NOMO-1 (cell line): ENCODE results near the gene PINLYP.
A peak's percentile ranks its signal among the peaks of the same experiment; 100 is the strongest.
"Not testable (repeated sequence)": the region's sequence is repeated elsewhere in the genome, so short reads cannot be mapped to it uniquely, and the experiment has no call there.

Source experiments
- DNase-seq, 2 experiments: peaks; one replicate each; lab custom pipeline; 2025; ENCODE audit not compliant: unreplicated experiment in 2 of 2; lab: John Stamatoyannopoulos, UW

The PINLYP gene

DNA sequence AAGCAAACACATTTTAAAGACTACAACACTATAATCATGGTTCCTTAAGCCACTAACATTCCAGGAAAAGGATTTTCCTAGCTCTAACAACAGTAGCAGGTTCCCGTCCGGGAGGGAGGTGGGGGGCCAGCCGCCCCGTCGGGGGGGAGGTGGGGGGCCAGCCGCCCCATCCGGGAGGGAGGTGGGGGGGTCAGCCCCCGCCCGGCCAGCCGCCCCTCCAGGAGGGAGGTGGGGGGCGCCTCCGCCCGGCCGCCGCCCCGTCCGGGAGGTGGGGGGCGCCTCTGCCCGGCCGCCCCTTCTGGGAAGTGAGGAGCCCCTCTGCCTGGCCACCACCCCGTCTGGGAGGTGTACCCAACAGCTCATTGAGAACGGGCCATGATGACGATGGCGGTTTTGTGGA, 27.7 kb upstream of the PINLYP start:
- DNase-seq = not testable (repeated sequence)

DNA sequence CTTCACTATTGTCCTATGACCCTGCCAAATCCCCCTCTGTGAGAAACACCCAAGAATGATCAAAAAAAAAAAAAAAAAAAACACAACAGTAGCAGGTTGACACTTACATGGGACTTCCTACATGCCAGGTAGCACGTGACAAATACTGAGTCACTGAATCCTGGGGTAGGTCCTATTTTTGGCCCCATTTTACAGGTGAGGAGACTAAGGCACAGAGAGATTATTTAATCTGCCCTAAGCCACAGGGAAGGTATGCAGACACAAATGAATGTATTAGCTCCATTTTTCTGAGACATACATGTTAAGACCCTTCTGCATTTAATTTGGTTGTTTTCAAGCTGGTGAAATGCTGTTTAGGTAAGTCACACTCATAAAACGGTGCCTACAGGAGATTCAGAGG, 26.9 kb upstream of the PINLYP start:
- no peak for DNase-seq

DNA sequence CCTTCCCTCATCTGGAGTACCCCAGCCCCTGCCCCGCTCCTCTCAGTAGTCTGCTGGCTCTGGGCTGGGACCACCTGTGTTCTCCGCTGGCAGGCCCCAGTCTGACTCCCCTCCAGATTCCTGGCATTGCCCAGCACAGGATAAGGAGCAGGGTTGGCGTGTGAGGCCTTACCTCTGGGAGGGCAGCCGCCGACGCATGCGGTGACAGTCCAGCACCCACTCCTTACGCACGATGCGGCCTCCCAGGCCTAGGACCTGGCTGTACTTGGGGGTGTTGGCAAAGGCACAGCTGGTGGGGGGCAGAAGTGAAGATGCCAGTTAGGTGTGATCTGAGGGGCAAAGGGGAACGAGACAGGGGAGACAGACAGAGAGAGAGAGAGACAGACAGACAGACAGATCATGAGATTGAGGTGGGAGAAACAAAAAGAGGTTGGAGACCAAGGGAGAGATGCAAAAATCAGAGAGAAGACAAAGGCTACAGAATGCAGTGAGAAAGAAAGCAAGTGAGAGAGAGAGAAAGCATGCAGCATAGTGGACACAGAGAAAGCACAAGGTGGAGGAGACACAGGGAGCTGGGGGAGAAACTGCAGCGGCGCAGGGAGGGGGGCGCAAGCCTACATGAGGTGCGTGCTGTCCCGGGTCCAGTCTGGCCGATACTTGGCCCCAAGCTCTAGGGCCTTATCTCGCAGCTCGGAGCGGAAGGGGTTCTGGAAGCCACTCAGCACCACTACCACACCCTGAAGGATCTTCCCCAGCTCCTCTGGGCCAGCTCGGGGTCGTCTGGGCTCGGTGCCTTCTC, 24.0 kb upstream of the PINLYP start:
- no peak for DNase-seq

DNA sequence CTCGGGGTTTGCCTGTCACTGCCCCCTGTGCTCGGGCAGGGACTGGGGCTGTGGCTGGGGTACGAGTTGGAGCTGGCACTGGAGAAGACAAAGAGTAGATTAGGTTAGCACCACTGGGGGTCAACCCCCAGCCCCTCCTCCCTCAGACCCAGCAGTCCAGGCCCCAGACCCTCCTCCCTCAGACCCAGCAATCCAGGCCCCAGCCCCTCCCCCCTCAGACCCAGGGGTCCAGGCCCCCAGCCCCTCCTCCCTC, 23.5 kb upstream of the PINLYP start:
- no peak for DNase-seq

DNA sequence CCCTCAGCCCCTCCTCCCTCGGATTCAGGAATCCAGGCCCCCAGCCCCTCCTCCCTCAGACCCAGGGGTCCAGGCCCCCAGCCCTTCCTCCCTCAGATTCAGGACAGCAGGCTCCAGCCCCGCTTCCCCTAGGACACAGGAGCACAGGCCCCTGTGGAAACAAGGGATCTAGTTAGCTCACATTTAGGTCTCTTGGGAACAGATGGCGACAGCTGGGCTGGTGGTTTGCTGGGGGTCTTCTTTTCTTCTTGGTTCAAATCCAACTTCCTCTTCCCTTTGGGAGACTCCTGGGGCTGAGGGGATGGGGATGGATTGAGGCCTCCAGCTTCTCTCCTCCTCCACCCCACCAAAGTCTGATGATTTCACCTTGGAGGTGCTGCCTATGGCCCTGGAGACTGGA, 23.0 kb upstream of the PINLYP start:
- DNase-seq = no peak

DNA sequence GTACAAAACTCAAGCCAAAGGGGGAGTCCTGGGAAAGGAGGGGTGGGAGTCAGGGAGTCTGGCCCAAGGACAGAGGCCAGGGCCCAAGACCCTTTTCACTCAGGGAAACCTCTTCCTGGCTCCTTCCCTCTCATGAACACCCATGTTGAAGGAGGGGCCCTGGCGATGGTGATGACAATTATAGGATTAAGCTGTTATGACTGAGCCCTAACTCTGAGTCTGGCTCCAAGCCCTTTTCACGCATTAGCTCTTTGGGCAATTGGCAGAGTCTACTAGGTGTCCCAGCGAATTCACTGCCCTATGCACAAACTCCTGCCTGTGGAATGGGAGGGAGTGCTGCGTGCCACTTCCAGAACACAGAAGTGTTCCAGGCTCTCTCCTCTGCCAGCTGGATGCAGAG, 21.9 kb upstream of the PINLYP start:
- DNase-seq = no peak

DNA sequence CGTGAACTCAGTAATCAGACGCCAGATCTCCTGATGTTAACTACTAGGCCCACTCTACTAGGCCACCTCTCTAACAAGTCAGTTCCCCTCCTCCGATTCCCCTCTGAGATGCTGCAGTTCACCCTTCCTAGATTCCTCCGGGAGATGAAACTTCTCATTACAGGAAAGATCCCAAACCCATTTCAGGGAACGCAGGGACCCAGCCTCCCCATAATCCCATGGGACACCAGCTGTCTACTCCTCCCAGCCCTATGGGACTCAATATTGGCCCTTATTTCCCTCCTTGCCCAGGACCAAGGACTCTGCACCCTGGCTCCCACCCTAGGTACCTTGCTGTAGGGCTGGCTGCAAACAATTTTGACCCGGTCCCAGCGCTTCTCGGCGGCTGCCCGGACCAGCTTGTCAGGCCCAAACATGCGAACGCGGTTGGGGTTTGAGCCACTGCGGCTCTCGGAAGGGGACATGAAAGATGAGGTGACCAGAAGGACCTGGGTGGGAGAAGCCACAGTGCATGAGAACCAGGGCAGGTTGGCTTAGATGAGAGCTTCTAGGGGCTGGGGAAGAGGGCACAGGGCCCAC, 21.2 kb upstream of the PINLYP start:
- DNase-seq = no peak

DNA sequence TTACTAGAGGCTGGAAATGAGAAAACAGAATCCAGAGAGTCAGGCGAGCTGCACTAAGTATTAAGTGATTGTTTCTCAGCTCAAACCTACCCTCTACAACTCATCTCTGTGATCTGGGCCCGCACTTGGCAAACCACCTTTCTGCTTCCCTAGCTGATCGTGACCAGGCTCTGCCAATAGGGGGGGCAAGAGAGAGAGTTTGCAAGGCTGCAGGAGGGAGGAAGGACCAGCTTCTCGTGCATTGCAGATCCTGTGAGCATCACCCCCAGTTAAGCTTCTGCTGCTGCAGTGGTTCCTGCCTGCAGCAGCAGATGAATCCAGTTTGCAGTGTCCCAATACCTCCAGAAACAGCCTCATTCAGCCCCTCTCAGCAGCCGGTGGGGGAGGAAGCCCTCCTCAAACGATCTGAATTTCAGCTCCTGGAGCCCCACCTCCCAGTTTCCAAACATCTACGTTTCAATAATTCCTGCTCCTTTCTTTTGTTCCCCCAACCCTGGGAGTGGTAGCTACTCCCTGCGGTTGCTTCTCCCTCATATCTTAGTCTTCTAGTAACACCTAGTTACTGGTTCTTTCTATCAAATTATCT, 20.3 kb upstream of the PINLYP start:
- peak; percentile 49 to 72 for DNase-seq

DNA sequence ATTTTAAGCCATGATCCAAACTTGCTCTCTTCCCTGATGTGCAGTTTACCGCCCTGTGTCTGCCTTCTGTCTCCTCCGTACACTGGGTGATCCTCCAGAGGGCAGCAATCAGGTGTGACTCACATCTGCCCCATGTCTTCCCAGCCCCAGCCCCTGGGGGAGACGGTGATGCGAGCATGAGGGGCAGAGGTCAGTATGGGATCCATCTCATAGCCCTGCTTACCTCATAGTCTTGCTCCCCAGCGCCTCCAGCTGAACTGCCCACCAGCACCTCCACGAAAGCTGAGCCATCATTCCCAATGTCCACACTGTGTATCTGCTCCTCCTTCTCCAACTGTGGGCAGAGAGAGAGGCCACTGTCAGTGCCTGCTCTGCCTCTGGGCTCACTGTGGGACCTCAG, 14.9 kb upstream of the PINLYP start:
- no peak for DNase-seq

DNA sequence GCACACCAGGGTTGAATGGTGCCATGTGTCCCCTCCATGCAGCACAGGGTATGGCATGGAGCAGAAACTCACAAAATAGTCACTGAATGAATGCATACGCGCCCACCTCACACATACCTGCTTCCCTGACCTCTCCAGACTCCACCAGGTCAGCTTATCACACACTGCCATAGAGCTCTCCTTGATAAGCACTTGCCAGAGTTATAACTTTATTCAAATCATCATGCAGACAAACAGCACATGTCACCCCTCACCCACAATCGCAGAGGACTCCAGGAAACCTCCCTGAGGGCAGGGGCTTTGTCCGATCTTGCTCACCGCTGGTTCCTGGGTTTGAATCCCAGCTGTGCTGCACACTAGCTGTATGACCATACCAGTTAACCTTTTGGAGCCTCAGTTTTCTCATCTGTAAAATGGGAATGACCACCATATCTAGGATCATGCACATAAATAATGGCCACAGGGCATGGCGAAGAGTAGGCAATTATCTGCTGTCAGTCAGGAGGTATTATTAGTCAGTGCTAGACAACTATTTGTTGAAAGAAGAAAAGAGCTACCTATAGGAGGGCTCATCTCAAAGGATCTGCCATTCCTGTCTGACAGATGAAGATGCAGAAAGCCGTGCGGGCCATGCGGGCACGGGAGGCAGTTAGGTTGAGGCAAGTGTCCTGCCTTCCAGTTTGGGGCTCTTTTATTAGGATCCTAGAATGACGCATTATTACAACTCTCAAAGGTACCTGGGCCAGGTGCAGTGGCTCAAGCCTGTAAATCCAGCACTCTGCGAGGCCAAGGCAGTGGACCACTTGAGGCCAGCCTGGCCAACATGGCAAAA, 14.2 kb upstream of the PINLYP start:
- DNase-seq = no peak

DNA sequence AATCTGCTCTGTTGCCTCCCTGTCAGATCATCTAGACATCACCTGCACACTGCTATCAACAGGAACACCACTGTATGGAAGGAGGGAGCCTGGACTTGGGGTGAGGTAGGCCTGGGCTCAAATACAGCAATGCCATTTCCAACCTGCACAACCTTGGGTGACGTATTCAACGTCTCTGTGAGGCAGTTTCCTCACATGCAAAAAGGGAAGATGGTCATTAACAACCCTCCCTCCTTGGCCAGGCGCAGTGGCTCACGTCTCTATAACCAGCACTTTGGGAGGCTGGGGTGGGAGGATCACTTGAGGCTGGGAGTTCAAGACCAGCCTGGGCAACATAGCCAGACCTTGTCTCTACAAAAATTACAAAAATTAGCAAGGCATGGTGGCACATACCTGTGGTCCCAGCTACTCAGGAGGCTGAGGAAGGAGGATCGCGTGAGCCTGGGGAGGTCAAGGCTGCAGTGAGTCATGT, 13.3 kb upstream of the PINLYP start:
- DNase-seq = no peak

DNA sequence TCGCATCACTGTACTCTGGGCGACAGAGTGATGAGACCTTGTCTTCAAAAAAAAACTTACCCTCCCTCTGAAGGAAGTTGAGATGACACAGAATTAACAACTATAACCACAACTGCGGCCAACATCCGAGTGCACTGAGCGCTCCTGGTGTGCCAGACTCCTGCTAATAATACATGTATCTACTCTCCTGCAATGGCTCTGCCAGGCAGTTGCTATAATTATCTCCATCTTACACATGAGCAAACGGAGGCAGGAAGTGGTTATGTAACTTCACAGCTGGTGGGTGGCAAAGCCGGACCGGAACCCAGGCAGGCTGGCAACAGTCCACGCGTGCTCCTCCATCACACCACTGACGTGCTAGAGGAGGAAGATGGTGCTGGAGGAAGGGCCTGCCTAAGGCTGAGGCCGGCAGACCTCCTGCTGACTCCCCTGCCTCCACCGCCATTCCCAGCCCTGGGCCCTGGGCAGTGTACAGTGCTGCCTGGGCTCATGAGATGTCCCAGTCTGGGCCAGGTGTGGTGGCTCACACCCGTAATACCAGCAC, 12.8 kb upstream of the PINLYP start:
- peak; percentile 96 to 100 for DNase-seq

DNA sequence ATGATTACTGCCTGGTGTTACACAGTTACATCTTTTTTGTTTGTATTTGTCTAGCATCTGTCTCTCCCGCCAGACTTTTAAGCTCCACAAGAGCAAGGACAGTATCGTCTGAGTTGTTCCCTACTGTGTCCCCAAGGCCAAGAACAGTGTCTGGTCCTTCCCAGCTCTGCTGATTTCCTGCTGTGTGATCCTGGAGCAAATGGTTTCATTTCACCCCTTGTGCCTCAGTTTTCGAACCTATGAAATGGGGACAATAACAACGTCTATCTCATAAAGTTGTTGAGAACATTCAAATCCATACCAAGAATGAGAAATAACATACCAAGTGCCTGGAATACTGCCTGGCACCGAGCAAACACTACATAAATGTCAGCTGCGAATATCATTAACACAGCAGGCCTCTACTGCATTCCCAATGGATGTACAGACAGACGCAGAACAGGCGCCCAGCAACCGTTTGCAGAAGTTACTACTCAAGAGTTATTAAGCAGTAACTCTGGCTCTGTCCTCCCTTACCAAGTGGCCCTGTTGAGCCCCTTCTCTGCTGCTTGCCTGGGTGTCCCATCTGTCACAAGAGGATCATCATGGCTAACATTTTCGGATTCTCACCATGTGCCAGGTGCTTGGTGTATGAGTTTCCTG, 11.7 kb upstream of the PINLYP start:
- DNase-seq = peak in 1 of 2 experiments; percentile 10

DNA sequence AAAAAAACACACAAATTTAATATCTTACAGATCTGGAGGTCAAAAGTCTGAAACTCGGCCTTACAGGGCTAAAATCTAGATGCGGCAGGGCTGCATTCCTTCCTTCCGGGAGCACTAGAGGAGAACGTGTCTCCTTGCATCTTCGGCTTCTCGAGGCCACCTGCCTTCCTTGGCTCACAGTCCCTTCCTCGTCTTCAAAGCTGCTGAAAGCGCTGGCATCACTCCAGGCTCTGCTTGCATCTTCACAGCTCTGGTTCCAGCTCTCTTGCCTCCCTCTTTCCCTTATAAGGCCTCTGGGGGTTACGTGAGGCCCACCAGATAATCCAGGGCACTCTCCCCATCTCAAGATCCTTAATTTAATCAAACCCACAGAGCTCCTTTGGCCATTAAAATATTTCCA, 10.8 kb upstream of the PINLYP start:
- no peak for DNase-seq

DNA sequence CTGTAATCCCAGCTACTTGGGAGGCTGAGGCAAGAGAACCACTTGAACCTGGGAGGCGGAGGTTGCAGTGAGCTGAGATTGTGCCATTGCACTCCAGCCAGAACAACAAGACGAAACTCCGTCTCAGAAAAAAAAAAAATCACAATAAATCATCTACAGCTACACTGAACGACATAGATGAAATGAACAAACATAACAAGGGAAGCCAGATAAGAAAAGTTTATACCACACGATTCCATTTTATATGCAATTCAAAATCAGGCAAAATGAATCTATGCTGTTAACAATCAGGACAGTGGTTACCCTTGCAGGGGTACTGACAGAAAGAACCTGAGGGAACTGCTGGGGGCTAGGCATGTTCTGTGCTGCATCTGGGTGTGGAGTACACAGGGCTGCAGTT, 5.9 kb upstream of the PINLYP start:
- DNase-seq = no peak

DNA sequence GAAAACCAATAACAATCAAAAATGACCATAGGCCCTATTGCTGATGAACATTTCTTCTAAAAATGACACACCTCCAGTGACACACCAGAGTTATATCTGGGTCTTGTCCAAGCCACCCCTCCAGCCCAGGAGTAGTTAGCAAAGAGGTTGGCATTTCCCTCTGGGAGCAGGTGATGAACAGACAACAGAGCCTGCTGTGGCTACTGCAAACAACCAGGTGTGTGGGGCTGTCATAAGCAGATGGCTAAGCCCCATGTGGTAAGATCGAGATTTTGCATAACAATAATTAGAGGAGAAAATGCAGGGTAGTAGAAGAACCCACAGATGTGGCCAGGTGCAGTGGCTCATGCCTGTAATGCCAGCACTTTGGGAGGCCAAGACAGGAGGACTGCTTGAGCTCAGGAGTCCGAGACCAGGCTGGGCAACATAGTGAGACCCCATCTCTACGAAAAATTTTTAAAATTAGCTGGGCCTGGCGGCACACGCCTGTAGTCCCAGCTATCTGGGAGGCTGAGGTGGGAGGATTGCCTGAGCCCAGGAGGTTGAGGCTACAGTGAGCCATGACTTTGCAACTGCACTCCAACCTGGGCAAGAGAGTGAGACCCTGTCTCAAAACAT, 5.3 kb upstream of the PINLYP start:
- DNase-seq = no peak

DNA sequence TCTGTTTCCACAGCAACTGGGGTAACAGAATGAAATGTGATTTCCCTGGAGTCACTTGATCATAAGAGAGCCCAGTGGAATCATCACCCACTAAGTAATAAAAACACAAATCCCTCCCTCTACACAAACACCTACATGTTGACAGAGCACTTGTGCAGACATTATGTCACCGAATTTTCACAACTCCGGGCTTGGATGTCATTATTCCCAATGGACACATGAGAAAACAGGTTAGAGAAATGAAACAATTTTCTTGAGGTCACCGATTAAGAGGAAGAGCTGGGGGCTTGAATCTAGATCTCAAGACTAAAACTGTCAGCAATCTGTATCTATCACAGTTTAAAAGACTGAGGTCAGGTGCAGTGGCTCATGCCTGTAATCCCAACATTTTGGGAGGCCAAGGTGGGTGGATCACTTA, 3.4 kb upstream of the PINLYP start:
- DNase-seq = no peak

DNA sequence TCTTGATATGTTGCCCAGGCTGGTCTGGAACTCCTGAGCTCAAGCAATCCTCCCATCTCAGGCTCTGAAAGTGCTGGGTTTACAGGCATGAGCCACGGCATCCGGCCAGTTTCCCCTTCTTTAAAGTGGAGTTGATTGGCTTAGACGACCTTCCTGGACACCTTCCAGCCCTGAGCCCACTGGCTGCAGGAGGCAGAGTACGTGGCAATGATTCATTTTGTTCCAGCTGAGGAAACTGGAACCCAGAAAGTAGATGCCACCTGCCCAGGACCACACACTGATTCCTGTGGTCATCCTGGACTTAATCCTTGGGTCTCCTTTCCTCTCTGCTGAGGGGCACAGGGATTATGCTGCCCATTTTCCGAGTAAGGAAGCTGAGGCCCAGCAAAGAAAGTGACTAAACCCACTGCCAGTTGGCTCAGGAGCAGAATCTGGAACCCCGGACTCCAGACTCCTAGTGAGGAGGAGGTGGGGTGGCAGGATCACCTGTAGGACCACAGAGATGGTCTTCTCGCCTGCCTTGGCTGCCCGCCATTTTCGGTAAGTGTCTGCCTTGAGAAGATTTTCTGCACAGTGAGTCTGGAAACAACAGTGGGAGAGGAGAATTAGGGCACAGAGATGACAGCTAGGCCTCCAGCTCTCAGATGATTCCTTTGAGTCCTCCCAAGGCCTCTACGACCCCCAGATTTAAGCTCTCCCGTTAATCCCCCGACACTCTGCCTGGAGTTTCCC, 1.0 kb upstream of the PINLYP start:
- DNase-seq = no peak

DNA sequence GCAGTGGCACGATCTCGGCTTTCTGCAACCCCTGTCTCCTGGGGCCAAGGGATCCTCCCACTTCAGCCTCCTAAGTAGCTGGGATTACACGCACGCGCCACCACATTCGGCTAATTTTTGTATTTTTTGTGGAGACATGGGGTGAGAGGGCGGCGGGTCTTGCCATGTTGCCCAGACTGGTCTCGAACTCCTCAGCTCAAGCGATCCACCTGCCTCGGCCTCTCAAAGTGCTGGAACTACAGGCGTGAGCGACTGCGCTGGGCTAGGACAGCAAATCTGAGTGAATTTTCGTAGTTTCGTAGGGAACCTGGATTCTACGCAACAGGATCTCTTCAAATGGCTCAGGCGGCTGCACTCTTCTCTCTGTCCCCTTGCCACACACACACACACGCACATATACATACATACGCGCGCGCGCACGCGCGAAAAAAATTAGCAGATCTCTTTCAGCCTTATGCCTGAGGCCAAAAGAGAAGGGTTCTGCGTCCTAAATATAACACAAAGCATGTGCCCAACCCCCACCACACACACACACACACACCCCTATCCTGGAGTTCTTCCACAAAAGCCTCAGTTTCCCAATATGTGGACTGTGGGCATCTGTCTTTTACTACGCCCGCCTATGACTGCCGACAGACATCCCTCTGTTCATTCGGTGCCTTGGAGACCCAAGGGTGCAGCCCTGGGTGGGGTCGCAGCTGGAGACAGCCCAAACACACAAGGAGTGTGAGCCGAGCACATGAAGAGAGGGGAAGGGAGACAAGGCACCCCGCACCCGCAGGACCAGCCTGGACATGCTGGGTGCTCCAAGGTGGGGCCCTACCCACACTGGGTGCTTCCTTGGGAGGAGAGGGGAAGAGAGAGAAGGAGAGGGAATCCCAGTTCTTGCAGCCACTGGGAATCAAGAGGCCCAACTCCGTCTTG, 616 bp downstream of the PINLYP start:
- peak; percentile 35 to 40 for DNase-seq
